ENCODE data around the gene PTPRF. TPM values are rescaled to one million over a fixed set of nuclear protein-coding genes. Genes with fewer than 3 reads are reported as not detected.
A peak's percentile ranks its signal among the peaks of the same experiment; 100 is the strongest.
"Not testable (repeated sequence)": the region's sequence is repeated elsewhere in the genome, so short reads cannot be mapped to it uniquely, and the experiment has no call there.

The PTPRF gene
- total RNA-seq, 5 donors from 2014 or later (not counting 1 experiment from before 2014, with no cell fraction given) = 0.07 to 2.6 (median 1.9) TPM

DNA sequence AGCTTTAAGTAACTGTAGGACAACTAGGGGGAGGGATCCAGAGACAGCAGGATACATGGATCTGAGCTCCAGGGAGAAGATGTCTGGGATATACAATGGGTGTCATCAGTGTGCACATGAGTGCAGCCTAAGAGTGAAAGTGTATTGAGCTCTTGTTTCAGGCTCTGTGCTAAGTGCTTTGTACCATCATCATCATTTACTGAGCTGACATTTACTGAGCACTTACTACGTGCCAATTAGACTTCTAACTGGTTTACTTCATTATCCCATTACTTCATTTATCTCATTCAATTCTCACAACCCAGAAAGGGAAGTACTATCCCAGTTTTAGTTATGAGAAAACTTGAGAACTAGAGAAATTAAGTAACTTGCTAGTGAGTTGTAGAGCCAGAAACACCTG, 114.8 kb downstream of the PTPRF start:
- H3K36me3 ChIP-seq (ENCODE audit: control insufficient read depth in 2 of 2, extremely low read depth in 1 of 2, insufficient read depth in 1 of 2, low read length in 1 of 2) = no peaks in the 10 kb centered on the region
- peaks cover 2 to 6% of the 10 kb centered on the region in 2 experiments for H3K4me1 ChIP-seq (ENCODE audit: control insufficient read depth in 1 of 2, extremely low read depth in 1 of 2, insufficient read depth in 2 of 2, low read length in 2 of 2)
- no peak overlapping the region for H3K4me3 ChIP-seq (ENCODE audit: control insufficient read depth in 1 of 2, extremely low read depth in 1 of 2, low read length in 1 of 2)
- no peak overlapping the region for H3K27ac ChIP-seq (ENCODE audit: low read length)
- DNase-seq (no peak), ATAC-seq (replicated peaks in 1 of 4) (no peak)
- H3K27me3 ChIP-seq (replicated peaks in 1 of 2; ENCODE audit: control insufficient read depth in 2 of 2, extremely low read depth in 1 of 2, insufficient read depth in 2 of 2, low read length in 1 of 2) = no peaks in the 10 kb centered on the region
- Mint-ChIP-seq H3K4me1 (peaks cover 7 to 9% (median 7%) of the 10 kb centered on the region in 3 donors), H3K27me3 (peaks cover 4 to 14% of the 10 kb centered on the region in 2 donors), H3K4me3 (no peak overlapping the region), H3K9me3 (no peaks in the 10 kb centered on the region), H3K36me3 (peaks cover 2% of the 10 kb centered on the region), H3K27ac (no peak overlapping the region)
- ChIA-PET POLR2A (interaction anchor here in 1 of 2 donors (0.6 kb wide), 2 partner anchors 679 to 882 kb away, joined by 5 to 6 read pairs; no protein-coding TSS in a partner anchor), CTCF (no interaction called here)
- WGBS (ENCODE audit: insufficient coverage) = no CpG with 5 or more reads among the region's 1 CpG
- no peaks in the 10 kb centered on the region for H3K9me3 ChIP-seq

DNA sequence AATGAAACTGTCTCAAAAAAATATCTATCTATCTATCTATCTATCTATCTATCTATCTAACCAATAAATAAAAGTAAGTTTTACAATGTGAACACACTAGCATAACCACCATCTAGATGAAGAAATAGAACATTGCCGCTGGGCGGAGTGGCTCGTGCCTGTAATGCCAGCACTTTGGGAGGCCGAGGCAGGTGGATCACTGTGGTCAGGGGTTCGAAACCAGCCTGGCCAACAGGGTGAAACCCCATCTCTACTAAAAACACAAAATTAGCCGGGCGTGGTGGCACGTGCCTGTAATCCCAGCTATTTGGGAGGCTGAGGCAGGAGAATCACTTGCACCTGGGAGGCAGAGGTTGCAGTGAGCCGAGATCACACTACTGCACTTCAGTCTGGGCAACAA, 116.6 kb downstream of the PTPRF start:
- 81% methylated on average over 8 of the region's 9 CpGs for WGBS (ENCODE audit: insufficient coverage)
- H3K27me3 ChIP-seq (replicated peaks in 1 of 2; ENCODE audit: control insufficient read depth in 2 of 2, extremely low read depth in 1 of 2, insufficient read depth in 2 of 2, low read length in 1 of 2); DNase-seq; H3K36me3 Mint-ChIP-seq; POLR2A ChIA-PET; H3K27me3 Mint-ChIP-seq; H3K27ac Mint-ChIP-seq; H3K9me3 Mint-ChIP-seq; CTCF ChIA-PET; ATAC-seq (replicated peaks in 1 of 4); H3K4me3 Mint-ChIP-seq; H3K27ac ChIP-seq (ENCODE audit: low read length); H3K9me3 ChIP-seq; H3K4me3 ChIP-seq (ENCODE audit: control insufficient read depth in 1 of 2, extremely low read depth in 1 of 2, low read length in 1 of 2); H3K36me3 ChIP-seq (ENCODE audit: control insufficient read depth in 2 of 2, extremely low read depth in 1 of 2, insufficient read depth in 1 of 2, low read length in 1 of 2): not testable (repeated sequence)
- H3K4me1 ChIP-seq (ENCODE audit: control insufficient read depth in 1 of 2, extremely low read depth in 1 of 2, insufficient read depth in 2 of 2, low read length in 2 of 2) = peaks cover 10 to 24% of the 10 kb centered on the region in 2 experiments
- H3K4me1 Mint-ChIP-seq = peaks cover 23 to 25% (median 24%) of the 10 kb centered on the region in 3 donors

DNA sequence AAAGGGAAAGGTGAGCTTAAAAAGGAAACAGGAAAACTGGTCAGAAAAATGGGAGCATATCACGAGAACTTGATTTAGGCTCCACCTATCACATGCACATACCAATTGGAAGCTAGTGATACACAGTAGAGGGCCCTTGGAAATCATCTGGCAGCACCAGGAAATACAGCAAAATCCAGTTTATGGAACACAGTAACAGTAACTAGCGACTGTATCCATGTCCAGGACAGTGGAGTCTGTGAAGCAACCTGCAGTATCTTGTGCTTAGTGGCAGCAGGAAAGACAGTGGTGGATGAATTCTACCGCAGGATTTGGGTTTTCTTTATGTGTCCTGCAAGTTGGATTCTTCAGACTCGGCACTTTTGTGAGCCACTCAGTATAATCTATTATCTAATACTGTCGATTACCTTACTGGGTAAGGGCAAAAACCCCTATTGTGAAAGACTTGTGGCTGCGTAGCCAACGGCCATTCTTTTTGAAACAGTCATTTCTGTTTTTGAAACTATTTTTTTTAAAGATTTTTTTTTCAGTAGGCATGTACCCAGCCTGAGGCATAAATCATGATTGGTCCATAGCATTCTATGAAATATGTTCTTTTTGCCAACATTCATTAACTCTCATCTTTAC, 117.7 kb downstream of the PTPRF start:
- peaks cover 0 to 3% of the 10 kb centered on the region in 2 donors for H3K27me3 Mint-ChIP-seq
- WGBS (ENCODE audit: insufficient coverage) = no CpG with 5 or more reads among the region's 7 CpGs
- peaks cover 27 to 33% (median 28%) of the 10 kb centered on the region in 3 donors for H3K4me1 Mint-ChIP-seq
- Histone ChIP-seq H3K27ac (ENCODE audit: low read length) (no peak overlapping the region), H3K9me3 (no peaks in the 10 kb centered on the region), H3K4me1 (ENCODE audit: control insufficient read depth in 1 of 2, extremely low read depth in 1 of 2, insufficient read depth in 2 of 2, low read length in 2 of 2) (peaks cover 10 to 28% of the 10 kb centered on the region in 2 experiments), H3K4me3 (ENCODE audit: control insufficient read depth in 1 of 2, extremely low read depth in 1 of 2, low read length in 1 of 2) (no peak overlapping the region), H3K27me3 (replicated peaks in 1 of 2; ENCODE audit: control insufficient read depth in 2 of 2, extremely low read depth in 1 of 2, insufficient read depth in 2 of 2, low read length in 1 of 2) (no peaks in the 10 kb centered on the region), H3K36me3 (ENCODE audit: control insufficient read depth in 2 of 2, extremely low read depth in 1 of 2, insufficient read depth in 1 of 2, low read length in 1 of 2) (peaks cover 0 to 4% of the 10 kb centered on the region in 2 donors)
- CTCF ChIA-PET = no interaction called here
- ATAC-seq (replicated peaks in 1 of 4) (no peak), DNase-seq (peak in 1 of 35 experiments; percentile 11)
- H3K4me3 Mint-ChIP-seq = peak overlapping the region; percentile 79 to 95 (median 88)
- H3K9me3 Mint-ChIP-seq = no peaks in the 10 kb centered on the region
- POLR2A ChIA-PET = no interaction called here
- peaks cover 6% of the 10 kb centered on the region for H3K36me3 Mint-ChIP-seq
- peak overlapping the region in 1 of 2 donors; percentile 68 for H3K27ac Mint-ChIP-seq

DNA sequence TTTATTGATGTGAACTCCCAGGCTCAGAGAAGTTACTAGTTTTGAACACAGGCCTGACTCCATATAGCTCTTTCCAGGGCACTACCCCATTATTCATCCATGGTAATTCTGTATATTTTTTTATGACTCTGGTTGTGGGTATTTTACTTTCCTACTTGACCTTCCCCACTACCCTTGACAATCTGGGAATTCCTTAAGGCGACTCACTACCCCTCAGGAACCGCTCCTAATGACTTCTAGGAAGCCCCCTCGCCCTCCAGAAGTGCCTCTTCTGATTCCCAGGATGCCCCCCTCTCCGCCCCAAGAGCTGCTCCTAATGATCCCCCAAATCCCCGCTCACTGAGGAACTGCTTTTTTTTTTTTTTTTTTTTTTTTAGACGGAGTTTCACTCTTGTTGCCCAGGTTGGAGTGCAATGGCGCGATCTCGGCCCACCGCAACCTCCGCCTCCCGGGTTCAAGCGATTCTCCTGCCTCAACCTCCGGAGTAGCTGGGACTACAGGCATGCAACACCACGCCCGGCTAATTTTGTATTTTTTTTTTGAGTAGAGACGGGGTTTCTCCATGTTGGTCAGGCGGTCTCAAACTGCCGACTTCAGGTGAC, 118.3 kb downstream of the PTPRF start:
- Mint-ChIP-seq H3K4me1 (peaks cover 32 to 38% (median 33%) of the 10 kb centered on the region in 3 donors), H3K9me3 (no peaks in the 10 kb centered on the region), H3K27me3 (peaks cover 0 to 3% of the 10 kb centered on the region in 2 donors), H3K36me3 (peaks cover 10% of the 10 kb centered on the region), H3K27ac (peak overlapping the region in 1 of 2 donors; percentile 68), H3K4me3 (peak overlapping the region; percentile 88 to 95 (median 95))
- H3K27me3 ChIP-seq (replicated peaks in 1 of 2; ENCODE audit: control insufficient read depth in 2 of 2, extremely low read depth in 1 of 2, insufficient read depth in 2 of 2, low read length in 1 of 2) = no peaks in the 10 kb centered on the region
- H3K4me1 ChIP-seq (ENCODE audit: control insufficient read depth in 1 of 2, extremely low read depth in 1 of 2, insufficient read depth in 2 of 2, low read length in 2 of 2) = peaks cover 10 to 31% of the 10 kb centered on the region in 2 experiments
- peak overlapping the region; percentile 81 for H3K27ac ChIP-seq (ENCODE audit: low read length)
- H3K4me3 ChIP-seq (ENCODE audit: control insufficient read depth in 1 of 2, extremely low read depth in 1 of 2, low read length in 1 of 2) = peak overlapping the region; percentile 80 to 83
- H3K36me3 ChIP-seq (ENCODE audit: control insufficient read depth in 2 of 2, extremely low read depth in 1 of 2, insufficient read depth in 1 of 2, low read length in 1 of 2) = peaks cover 0 to 10% of the 10 kb centered on the region in 2 donors
- WGBS (ENCODE audit: insufficient coverage) = 0% methylated on average over 1 of the region's 19 CpGs
- DNase-seq (peak in 1 of 35 experiments; percentile 28), ATAC-seq (replicated peaks in 1 of 4) (no peak)
- ChIA-PET POLR2A (interaction anchor here in 1 of 2 donors (0.6 to 1.4 kb wide), 2 partner anchors 25 to 58 kb away, joined by 6 to 7 read pairs; partner anchors contain the start of gene ST3GAL3), CTCF (interaction anchor here in 1 of 2 donors (1.4 to 2.0 kb wide), 3 partner anchors 58 to 297 kb away, joined by 5 to 10 read pairs (median 7); partner anchors contain the start of gene ST3GAL3)
- no peaks in the 10 kb centered on the region for H3K9me3 ChIP-seq

DNA sequence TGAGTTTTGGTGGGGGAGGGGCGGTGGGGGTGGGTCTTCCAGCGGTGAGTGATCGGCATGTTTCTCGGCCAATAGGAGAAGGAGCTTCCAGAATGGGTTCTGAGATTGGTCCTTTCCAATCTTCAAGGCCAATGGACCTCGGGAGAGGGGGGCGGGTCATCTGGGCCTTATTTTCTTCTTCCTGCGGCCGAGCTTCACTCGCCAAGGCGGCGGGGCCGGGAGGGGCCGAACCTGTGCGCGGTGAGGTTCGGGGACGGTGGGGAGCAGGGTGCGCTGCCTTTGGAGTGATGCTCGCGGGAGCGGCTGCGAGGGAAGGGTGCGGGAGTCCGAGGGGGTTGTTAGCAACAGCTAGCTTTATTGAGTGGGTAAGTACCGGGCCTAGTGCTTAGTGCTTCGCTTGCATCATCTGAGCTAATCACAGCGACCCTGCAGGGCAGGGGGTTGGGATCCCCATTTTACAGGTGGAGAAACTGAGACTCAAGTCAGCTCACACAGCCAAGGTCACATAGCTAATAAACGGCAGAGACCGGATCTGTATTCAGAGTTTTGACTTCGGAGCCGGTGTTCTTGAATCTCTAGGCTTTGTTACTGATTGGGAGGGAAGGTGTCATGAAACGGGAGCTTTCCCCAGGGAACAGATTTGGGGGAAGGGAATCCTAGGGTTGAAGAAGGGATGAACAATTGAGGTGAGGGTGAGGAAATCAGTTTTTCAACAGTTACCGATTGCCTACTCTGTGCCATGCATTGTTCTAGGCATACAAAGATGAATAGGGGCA, 119.8 kb downstream of the PTPRF start:
- Mint-ChIP-seq H3K36me3 (peaks cover 18% of the 10 kb centered on the region), H3K27me3 (no peaks in the 10 kb centered on the region), H3K9me3 (no peaks in the 10 kb centered on the region), H3K27ac (peak overlapping the region; percentile 97 to 99), H3K4me3 (peak overlapping the region; percentile 88 to 95 (median 95)), H3K4me1 (peaks cover 38 to 44% (median 38%) of the 10 kb centered on the region in 3 donors)
- POLR2A ChIA-PET = interaction anchor here (0.5 to 1.4 kb wide), 5 partner anchors 16 to 966 kb away, joined by 3 to 7 read pairs (median 4); partner anchors contain the start of gene ST3GAL3 (in 1 of the 2)
- Histone ChIP-seq H3K27ac (ENCODE audit: low read length) (peak overlapping the region; percentile 81), H3K27me3 (replicated peaks in 1 of 2; ENCODE audit: control insufficient read depth in 2 of 2, extremely low read depth in 1 of 2, insufficient read depth in 2 of 2, low read length in 1 of 2) (no peaks in the 10 kb centered on the region), H3K9me3 (no peaks in the 10 kb centered on the region), H3K4me3 (ENCODE audit: control insufficient read depth in 1 of 2, extremely low read depth in 1 of 2, low read length in 1 of 2) (peak overlapping the region; percentile 80 to 83), H3K36me3 (ENCODE audit: control insufficient read depth in 2 of 2, extremely low read depth in 1 of 2, insufficient read depth in 1 of 2, low read length in 1 of 2) (peaks cover under 1 to 24% of the 10 kb centered on the region in 2 donors), H3K4me1 (ENCODE audit: control insufficient read depth in 1 of 2, extremely low read depth in 1 of 2, insufficient read depth in 2 of 2, low read length in 2 of 2) (peaks cover 10 to 31% of the 10 kb centered on the region in 2 experiments)
- DNase-seq (peak in 34 of 35 experiments; percentile 73 to 96 (median 88)), ATAC-seq (replicated peaks in 1 of 4) (peak; percentile 77 to 83 (median 79))
- CTCF ChIA-PET = interaction anchor here (0.6 to 2.0 kb wide), 12 partner anchors 8 to 1039 kb away, joined by 3 to 10 read pairs (median 4); partner anchors contain the start of genes ARMH1 (in 1 of the 2), ST3GAL3 (in 1 of the 2) and TMEM53 (in 1 of the 2)
- WGBS (ENCODE audit: insufficient coverage) = 0% methylated on average over 24 of the region's 33 CpGs

All from T-cell (primary cell).